Measurements from ENCODE around the gene CEMP1. TPM values are rescaled to one million over a fixed set of nuclear protein-coding genes. Genes with fewer than 3 reads are reported as not detected.

CEMP1 gene
- total RNA-seq, 1 experiment from 2014 or later = 0.15 TPM

DNA sequence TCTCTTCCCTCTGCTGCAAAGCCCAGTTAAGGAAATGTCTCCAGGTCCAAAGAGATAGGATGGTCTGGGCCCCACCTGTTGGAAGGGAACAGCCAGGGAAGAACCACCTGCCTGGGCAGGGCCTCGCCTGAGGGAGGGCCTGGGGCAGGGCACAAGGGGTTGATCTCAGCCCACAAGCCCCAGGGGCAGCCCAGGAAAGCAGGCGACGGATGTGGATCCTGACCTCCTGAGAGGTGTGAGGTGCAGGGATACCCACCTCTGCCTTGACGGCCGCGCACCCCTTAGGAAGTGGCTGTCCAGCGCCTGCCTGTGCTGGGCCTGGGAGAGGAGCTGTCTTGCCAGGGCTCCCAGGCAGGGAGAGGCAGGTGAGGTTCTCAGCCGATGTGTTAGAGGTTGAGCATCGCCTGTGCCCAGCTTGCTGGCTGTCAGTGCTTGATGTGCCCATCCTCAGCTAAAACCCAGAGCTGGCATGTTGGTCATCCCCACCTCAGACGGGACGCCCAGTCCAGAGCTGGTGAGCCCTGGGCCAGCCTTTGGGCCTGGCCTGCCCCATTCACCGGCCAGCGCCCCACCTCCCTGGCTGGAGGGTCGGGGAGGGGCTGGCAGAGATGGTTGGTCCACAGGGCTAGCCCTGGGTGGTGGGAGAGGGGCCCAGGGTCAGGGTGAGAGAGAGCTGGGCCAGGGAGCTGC, 434 bp downstream of the CEMP1 start:
- POLR2A ChIA-PET = interaction anchor here (0.6 to 2.4 kb wide), 6 partner anchors 11 to 72 kb away, joined by 3 to 17 read pairs (median 4); partner anchors contain the start of genes AMDHD2 and TBC1D24
- TF ChIP-seq, protein P1, sequence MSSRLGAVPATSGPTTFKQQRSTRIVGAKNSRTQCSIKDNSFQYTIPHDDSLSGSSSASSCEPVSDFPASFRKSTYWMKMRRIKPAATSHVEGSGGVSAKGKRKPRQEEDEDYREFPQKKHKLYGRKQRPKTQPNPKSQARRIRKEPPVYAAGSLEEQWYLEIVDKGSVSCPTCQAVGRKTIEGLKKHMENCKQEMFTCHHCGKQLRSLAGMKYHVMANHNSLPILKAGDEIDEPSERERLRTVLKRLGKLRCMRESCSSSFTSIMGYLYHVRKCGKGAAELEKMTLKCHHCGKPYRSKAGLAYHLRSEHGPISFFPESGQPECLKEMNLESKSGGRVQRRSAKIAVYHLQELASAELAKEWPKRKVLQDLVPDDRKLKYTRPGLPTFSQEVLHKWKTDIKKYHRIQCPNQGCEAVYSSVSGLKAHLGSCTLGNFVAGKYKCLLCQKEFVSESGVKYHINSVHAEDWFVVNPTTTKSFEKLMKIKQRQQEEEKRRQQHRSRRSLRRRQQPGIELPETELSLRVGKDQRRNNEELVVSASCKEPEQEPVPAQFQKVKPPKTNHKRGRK (CRISPR knock-in tag; IDR thresholded peaks at IDR 0.05; ENCODE audit: borderline replicate concordance) = no peak
- TF ChIP-seq, protein P2, sequence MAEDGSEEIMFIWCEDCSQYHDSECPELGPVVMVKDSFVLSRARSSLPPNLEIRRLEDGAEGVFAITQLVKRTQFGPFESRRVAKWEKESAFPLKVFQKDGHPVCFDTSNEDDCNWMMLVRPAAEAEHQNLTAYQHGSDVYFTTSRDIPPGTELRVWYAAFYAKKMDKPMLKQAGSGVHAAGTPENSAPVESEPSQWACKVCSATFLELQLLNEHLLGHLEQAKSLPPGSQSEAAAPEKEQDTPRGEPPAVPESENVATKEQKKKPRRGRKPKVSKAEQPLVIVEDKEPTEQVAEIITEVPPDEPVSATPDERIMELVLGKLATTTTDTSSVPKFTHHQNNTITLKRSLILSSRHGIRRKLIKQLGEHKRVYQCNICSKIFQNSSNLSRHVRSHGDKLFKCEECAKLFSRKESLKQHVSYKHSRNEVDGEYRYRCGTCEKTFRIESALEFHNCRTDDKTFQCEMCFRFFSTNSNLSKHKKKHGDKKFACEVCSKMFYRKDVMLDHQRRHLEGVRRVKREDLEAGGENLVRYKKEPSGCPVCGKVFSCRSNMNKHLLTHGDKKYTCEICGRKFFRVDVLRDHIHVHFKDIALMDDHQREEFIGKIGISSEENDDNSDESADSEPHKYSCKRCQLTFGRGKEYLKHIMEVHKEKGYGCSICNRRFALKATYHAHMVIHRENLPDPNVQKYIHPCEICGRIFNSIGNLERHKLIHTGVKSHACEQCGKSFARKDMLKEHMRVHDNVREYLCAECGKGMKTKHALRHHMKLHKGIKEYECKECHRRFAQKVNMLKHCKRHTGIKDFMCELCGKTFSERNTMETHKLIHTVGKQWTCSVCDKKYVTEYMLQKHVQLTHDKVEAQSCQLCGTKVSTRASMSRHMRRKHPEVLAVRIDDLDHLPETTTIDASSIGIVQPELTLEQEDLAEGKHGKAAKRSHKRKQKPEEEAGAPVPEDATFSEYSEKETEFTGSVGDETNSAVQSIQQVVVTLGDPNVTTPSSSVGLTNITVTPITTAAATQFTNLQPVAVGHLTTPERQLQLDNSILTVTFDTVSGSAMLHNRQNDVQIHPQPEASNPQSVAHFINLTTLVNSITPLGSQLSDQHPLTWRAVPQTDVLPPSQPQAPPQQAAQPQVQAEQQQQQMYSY (CRISPR knock-in tag; IDR thresholded peaks at IDR 0.05) = 0 out of 2 replicates have a peak, but pooled peaks have one; percentile 36
- DNase-seq (ENCODE audit: low spot score) (no peak), ATAC-seq (peak; percentile 3; the same call in 1 of the 2 replicates)
- Mint-ChIP-seq H3K4me1 (0 out of 2 replicates have a peak, but pooled peaks cover 5% of the 10 kb centered on the region), H3K27me3 (ENCODE audit: low read depth) (peaks cover 8% of the 10 kb centered on the region; the same call in 1 of the 2 replicates), H3K36me3 (no peaks in the 10 kb centered on the region; the same call in 1 of the 2 replicates), H3K4me3 (peak overlapping the region; percentile 94), H3K9me3 (no peaks in the 10 kb centered on the region), H3K27ac (peak overlapping the region; percentile 82)
- CTCF ChIA-PET = interaction anchor here (0.8 to 1.4 kb wide), 7 partner anchors 11 to 527 kb away, joined by 3 to 8 read pairs (median 4); partner anchors contain the start of genes AMDHD2, ECI1 and TEDC2

DNA sequence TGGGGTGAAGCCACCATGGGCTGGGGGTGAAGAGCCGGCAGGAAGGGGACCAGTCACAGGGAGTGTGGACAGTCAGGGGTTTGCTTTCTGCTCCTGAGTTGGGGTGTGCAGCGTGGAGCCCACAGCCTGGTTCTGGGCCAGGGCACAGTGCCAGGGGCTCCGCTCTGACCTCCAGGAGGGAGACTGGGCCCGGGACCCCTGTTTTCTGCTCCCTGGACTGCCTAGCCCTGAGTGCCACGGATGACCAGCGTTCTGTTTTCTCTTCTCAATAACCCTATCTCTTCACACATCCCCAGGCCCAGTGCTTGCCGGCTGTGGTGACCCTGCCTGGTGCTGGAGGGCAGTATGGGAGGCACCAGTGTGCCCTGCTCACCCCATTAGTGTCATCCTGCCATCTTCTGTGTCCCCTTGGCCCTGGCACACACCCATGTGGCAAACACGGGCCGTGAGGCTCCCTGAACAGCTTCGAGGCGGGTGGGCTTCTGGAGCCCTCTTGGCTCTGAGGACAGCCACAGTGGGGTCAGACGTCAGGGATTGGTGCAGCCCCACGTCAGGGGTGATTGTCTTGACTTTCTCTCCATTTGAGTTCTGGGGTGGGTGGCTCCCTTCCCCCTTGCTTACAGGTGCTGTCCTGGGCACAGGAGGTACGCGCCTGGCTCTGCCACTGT, 1.1 kb downstream of the CEMP1 start:
- no peak for ATAC-seq
- H3K27me3 Mint-ChIP-seq (ENCODE audit: low read depth) = peaks cover 8% of the 10 kb centered on the region; the same call in 1 of the 2 replicates
- ChIA-PET POLR2A (interaction anchor here (1.1 to 2.4 kb wide), 2 partner anchors 11 to 73 kb away, joined by 4 to 17 read pairs; partner anchors contain the start of gene AMDHD2), CTCF (interaction anchor here (1.1 to 1.3 kb wide), 2 partner anchors 29 kb away, joined by 4 to 8 read pairs; no protein-coding TSS in a partner anchor)
- H3K4me1 Mint-ChIP-seq = 0 out of 2 replicates have a peak, but pooled peaks cover 5% of the 10 kb centered on the region
- H3K27ac Mint-ChIP-seq = peak overlapping the region; percentile 82; the same call in 1 of the 2 replicates
- H3K4me3 Mint-ChIP-seq = peak overlapping the region; percentile 31; the same call in 1 of the 2 replicates
- no peak for DNase-seq (ENCODE audit: low spot score)
- no peaks in the 10 kb centered on the region for H3K9me3 Mint-ChIP-seq
- no peaks in the 10 kb centered on the region; the same call in 1 of the 2 replicates for H3K36me3 Mint-ChIP-seq
- TF ChIP-seq, protein P3, sequence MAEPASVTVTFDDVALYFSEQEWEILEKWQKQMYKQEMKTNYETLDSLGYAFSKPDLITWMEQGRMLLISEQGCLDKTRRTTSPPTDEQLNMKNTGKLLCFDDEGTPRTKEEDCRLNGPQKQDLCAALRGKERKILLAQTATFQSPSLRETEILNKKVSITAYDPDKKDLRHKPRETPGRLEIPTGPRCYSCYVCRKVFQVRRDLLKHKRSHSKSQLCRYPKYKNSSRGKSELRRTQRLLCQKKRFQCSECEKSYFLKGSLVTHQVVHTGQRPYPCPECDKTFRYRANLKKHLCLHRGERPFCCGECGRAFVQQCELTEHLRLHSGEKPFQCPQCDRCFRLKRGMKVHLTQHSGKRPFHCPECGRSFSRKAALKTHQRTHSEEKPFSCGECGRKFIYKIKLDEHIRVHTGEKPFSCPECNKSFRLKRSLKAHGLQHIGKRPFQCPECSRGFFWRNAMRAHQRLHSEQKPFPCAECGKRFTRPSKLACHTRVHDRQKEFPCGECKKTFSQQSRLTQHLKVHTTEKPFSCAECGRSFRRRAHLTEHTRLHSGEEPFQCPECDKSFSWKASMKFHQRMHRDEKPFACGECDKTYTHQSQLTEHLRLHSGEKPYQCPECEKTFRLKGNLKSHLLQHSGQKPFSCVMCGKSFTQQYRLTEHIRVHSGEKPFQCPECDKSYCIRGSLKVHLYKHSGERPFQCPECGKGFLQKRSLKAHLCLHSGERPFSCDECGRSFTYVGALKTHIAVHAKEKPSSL (CRISPR knock-in tag; conservative IDR thresholded peaks at IDR 0.05) = no peak
- TF ChIP-seq, protein P4, sequence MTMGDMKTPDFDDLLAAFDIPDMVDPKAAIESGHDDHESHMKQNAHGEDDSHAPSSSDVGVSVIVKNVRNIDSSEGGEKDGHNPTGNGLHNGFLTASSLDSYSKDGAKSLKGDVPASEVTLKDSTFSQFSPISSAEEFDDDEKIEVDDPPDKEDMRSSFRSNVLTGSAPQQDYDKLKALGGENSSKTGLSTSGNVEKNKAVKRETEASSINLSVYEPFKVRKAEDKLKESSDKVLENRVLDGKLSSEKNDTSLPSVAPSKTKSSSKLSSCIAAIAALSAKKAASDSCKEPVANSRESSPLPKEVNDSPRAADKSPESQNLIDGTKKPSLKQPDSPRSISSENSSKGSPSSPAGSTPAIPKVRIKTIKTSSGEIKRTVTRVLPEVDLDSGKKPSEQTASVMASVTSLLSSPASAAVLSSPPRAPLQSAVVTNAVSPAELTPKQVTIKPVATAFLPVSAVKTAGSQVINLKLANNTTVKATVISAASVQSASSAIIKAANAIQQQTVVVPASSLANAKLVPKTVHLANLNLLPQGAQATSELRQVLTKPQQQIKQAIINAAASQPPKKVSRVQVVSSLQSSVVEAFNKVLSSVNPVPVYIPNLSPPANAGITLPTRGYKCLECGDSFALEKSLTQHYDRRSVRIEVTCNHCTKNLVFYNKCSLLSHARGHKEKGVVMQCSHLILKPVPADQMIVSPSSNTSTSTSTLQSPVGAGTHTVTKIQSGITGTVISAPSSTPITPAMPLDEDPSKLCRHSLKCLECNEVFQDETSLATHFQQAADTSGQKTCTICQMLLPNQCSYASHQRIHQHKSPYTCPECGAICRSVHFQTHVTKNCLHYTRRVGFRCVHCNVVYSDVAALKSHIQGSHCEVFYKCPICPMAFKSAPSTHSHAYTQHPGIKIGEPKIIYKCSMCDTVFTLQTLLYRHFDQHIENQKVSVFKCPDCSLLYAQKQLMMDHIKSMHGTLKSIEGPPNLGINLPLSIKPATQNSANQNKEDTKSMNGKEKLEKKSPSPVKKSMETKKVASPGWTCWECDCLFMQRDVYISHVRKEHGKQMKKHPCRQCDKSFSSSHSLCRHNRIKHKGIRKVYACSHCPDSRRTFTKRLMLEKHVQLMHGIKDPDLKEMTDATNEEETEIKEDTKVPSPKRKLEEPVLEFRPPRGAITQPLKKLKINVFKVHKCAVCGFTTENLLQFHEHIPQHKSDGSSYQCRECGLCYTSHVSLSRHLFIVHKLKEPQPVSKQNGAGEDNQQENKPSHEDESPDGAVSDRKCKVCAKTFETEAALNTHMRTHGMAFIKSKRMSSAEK (CRISPR knock-in tag; IDR thresholded peaks at IDR 0.05; ENCODE audit: borderline replicate concordance) = no peak
- no peak for TF ChIP-seq IRF2 (CRISPR knock-in tag; IDR thresholded peaks at IDR 0.05; ENCODE audit: borderline replicate concordance, low read depth)
- no peak for TF ChIP-seq FOXJ3 (CRISPR knock-in tag; IDR thresholded peaks at IDR 0.05; ENCODE audit: borderline replicate concordance)
